IPS-20b (cell line): ENCODE measurements around the gene DIRAS1.
"Not testable (repeated sequence)": the region's sequence is repeated elsewhere in the genome, so short reads cannot be mapped to it uniquely, and the experiment has no call there.

Experiments used
- H3K27ac ChIP-seq: one replicate; pipeline ENCODE4 v1.5.1; 2013; ENCODE audit warnings: low read length
- H3K27me3 ChIP-seq: 2 replicates; pipeline ENCODE4 v1.6.1; 2013; ENCODE audit warnings: mild to moderate bottlenecking, low read length, inconsistent platforms; ENCODE audit not compliant: insufficient read depth
- H3K36me3 ChIP-seq: 2 replicates; pipeline ENCODE4 v1.6.1; 2013; ENCODE audit warnings: low read depth, mild to moderate bottlenecking, inconsistent platforms, low read length, moderate library complexity; ENCODE audit not compliant: insufficient read depth
- H3K4me1 ChIP-seq: 2 replicates; pipeline ENCODE4 v1.6.1; 2013; ENCODE audit warnings: mild to moderate bottlenecking, control low read depth, inconsistent platforms, low read length, moderate library complexity; ENCODE audit not compliant: insufficient read depth
- H3K4me3 ChIP-seq: 2 replicates; pipeline ENCODE4 v1.5.1; 2013; ENCODE audit warnings: mild to moderate bottlenecking, low read length, inconsistent platforms
- H3K9ac ChIP-seq: 2 replicates; pipeline ENCODE4 v1.6.1; 2013; ENCODE audit warnings: low read depth, mild to moderate bottlenecking, inconsistent platforms, low read length, moderate library complexity
- H3K9me3 ChIP-seq: 2 replicates; pipeline ENCODE4 v1.6.1; 2013; ENCODE audit warnings: mild to moderate bottlenecking, low read depth, low read length, inconsistent platforms; ENCODE audit not compliant: insufficient read depth

The DIRAS1 gene

DNA sequence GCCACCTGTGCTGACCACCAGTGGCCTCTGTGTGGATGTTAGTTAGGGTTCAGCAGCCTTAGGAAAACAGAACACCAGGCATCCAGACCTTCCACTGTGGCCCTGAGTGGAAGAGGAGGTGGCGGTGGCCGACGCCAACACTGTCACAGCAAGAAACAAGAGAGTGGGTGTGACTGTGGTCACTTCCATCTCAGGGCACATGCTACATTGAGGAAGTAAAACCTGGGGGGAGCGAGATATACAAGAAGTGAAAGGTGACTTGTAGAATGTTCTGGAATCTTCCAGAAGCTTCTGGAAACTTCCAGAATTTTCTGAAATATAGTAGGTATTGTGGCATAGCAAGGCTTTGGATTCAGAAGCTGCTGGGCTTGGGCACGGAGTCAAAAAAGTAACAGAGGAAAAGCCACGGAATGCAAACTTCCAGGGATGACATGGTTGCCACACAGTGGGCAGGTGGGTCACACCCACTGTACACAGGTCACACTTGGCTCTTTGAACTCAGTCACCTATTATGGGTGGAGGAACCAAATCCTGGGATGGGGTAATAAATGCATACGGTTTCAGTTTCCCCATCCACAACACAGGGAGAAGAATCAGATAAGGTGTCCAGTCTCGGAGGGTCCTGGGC lies 43.0 kb downstream of the DIRAS1 start:
- H3K27ac ChIP-seq = no peak overlapping the region
- peaks cover 9% of the 10 kb centered on the region for H3K27me3 ChIP-seq
- H3K36me3 ChIP-seq = no peaks in the 10 kb centered on the region
- no peaks in the 10 kb centered on the region for H3K9me3 ChIP-seq
- H3K9ac ChIP-seq = no peak overlapping the region
- no peak overlapping the region for H3K4me3 ChIP-seq
- H3K4me1 ChIP-seq = peaks cover 10% of the 10 kb centered on the region

DNA sequence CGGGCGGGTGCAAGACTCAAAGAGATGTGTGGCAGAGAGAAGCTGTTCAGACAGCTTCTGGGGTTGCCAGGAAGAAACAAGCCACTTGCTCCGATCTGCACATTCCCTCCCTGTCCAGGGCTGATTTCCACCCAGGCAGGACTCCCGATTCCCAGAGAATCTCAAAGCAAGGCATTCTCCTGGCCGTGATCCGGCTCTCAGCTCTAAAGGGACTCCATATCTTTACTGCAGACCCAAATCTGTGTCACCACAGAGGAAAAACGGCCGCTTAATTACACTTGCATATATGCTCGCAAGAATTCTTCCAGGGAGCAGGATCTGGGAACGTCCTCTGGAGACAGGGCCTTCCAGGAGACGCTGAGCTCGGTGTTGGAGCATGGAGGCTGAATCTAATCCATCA lies 44.3 kb downstream of the DIRAS1 start:
- peaks cover 10% of the 10 kb centered on the region for H3K4me1 ChIP-seq
- H3K9ac ChIP-seq = no peak overlapping the region
- H3K4me3 ChIP-seq = no peak overlapping the region
- H3K27ac ChIP-seq = no peak overlapping the region
- no peaks in the 10 kb centered on the region for H3K9me3 ChIP-seq
- H3K36me3 ChIP-seq = no peaks in the 10 kb centered on the region
- peaks cover 9% of the 10 kb centered on the region for H3K27me3 ChIP-seq

DNA sequence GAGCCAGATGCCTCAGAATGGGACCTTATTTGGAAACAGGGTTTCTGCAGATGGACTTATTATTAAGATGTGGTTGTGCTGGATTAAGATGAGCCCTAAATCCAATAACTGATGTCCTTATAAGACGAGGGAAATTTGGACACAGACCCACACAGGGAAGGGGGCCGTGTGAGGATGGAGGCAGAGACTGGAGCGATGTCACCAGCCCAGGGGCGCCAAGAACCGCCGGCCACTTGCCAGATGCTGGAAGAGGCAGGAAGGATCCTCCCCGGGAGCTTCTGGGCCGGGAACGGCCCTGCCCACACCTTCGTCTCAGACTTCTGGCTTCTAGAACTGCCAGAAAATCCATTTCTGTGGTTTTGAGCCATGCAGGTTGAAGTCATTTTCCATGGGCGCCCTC lies 45.3 kb downstream of the DIRAS1 start:
- Histone ChIP-seq H3K36me3 (no peaks in the 10 kb centered on the region), H3K27me3 (peaks cover 9% of the 10 kb centered on the region), H3K27ac (no peak overlapping the region), H3K4me3 (no peak overlapping the region), H3K9me3 (no peaks in the 10 kb centered on the region), H3K4me1 (peaks cover 10% of the 10 kb centered on the region), H3K9ac (no peak overlapping the region)

DNA sequence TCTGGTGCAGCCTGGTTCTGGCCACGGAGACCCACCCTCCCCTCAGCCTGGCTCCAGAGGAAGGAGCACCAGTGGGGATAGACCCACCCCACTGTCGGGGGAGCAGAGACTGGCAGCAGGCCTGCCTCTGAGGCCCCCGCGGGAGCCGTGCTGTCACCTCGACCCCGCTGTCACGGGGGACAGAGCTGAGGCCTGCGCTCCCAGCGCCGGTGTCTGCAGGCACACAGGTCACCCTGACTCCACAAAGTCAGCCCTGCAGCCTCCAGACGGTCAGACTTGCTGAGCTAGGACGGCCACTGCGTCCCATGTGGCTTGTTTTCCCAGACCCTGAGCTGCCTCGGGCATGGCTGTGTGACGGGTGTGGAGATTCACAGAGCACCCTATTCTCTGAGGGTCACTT lies 51.0 kb downstream of the DIRAS1 start:
- Histone ChIP-seq H3K27me3 (no peaks in the 10 kb centered on the region; the same call in none of the 2 replicates), H3K27ac (no peak overlapping the region), H3K4me1 (peaks cover 6% of the 10 kb centered on the region), H3K4me3 (no peak overlapping the region), H3K9me3 (no peaks in the 10 kb centered on the region), H3K36me3 (no peaks in the 10 kb centered on the region), H3K9ac (no peak overlapping the region)

DNA sequence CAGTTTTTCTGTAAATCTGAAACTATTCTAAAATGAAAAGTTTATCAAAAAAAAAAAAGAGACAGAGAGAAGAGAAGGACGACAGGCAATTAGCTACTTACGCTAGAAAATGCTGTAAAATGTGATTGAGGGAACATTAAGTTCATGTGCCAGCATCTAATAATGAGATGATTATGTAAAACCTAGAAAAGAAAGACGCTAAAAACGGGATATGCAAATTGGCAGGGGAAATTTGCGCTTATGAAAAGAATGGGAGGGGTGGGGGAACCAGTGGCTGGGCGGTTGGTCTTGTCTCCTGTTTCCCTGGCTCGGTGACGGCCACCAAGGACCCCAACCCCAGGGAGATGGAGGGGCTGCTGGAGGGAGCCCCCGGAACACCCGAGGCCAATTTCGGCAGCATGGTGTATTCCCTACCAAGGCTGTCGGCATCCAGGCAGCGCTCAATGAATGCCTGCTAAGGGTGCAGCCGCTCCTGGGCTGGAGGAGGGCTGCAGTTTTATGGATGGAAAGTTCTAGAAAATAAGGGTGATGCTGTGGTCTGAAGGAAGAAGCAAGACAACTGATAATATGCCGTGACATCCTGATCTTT lies 52.9 kb downstream of the DIRAS1 start:
- no peaks in the 10 kb centered on the region for H3K36me3 ChIP-seq
- H3K27ac ChIP-seq = no peak overlapping the region
- H3K4me3 ChIP-seq = no peak overlapping the region
- no peaks in the 10 kb centered on the region for H3K9me3 ChIP-seq
- H3K27me3 ChIP-seq = no peaks in the 10 kb centered on the region
- no peak overlapping the region for H3K9ac ChIP-seq
- no peaks in the 10 kb centered on the region for H3K4me1 ChIP-seq

DNA sequence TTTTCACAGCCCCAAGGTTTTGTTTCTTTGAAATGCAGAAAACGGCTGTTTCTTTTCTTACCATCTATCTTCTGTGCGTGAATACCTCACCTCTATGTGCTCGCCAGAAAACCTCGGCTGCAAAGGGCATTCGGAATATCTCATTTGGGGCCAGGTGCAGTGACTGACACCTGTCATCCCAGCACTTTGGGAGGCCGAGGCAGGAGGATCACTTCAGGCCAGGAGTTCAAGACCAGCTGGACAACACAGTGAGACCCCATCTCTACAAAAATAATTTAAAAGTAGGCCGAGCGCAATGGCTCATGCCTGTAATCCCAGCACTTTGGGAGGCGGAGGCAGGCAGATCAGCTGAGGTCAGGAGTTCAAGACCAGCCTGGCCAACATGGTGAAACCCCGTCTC lies 53.8 kb downstream of the DIRAS1 start:
- not testable (repeated sequence) for H3K9ac ChIP-seq, H3K4me3 ChIP-seq, H3K27me3 ChIP-seq, H3K4me1 ChIP-seq, H3K27ac ChIP-seq, H3K9me3 ChIP-seq, H3K36me3 ChIP-seq

DNA sequence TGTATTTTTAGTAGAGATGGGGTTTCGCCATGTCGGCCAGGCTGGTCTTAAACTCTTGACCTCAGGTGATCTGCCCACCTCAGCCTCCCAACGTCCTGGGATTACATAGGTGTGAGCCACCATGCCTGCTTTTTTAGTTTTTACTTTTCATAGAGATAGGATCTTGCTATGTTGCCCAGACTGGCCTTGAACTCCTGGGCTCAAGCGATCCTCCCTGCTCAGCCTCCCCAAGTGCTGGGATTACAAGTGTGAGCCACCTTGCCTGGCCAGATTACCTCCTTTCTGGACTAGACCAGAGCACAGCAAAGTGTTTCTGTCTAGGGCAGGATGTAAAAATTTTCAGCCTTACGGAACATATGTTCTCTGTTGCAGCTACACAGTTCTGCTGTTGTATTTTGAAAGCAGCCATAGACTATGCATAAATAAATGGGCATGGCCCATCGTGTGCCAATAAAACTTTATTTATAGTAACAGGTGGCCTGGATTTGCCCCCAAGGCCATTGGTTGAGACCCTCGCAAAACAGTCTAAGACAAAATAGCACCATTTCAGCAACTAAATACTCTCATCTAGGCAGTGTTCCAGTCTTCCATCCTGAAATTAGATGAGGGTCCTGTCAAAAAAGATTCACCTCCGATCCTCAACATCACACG lies 54.7 kb downstream of the DIRAS1 start:
- Histone ChIP-seq H3K9me3 (peaks cover 8% of the 10 kb centered on the region; the same call in 1 of the 2 replicates), H3K9ac (no peak overlapping the region), H3K36me3 (no peaks in the 10 kb centered on the region), H3K27ac (no peak overlapping the region), H3K4me1 (no peaks in the 10 kb centered on the region), H3K4me3 (no peak overlapping the region), H3K27me3 (no peaks in the 10 kb centered on the region)

DNA sequence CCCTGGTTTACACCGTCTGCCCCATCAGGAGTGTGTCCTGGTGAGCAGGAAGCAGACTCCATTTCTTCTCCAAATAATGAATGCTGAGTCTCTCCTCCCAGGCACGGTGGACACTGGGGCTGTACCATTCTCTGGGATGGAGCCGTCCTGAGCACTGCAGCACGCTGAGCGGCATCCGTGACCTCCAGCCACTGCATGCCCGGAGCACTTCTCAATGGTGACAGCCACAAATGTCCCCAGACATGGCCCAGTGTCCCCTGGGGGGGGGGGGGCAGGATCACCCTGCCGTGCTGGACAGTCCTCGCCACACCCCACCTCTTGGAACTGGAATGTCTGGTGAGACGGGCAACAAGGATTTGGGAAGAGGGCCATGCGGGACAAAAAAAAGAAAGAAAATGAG lies 56.1 kb downstream of the DIRAS1 start:
- H3K27ac ChIP-seq = no peak overlapping the region
- H3K4me1 ChIP-seq = no peaks in the 10 kb centered on the region
- H3K27me3 ChIP-seq = no peaks in the 10 kb centered on the region
- H3K9me3 ChIP-seq = peaks cover 8% of the 10 kb centered on the region; the same call in 1 of the 2 replicates
- H3K9ac ChIP-seq = no peak overlapping the region
- no peak overlapping the region for H3K4me3 ChIP-seq
- no peaks in the 10 kb centered on the region for H3K36me3 ChIP-seq
